GM06990 (cell line): ENCODE results near the gene POLE.
A peak's percentile ranks its signal among the peaks of the same experiment; 100 is the strongest.

Source experiments
- DNase-seq: peaks from one replicate; pipeline ENCODE4 v3.0.0-alpha.2; 2011; ENCODE audit not compliant: insufficient read length; ENCODE audit errors: extremely low read depth
- H3K27me3 ChIP-seq: replicated peaks from 2 replicates; pipeline ENCODE4 v1.6.0; 2011; ENCODE audit warnings: low read length; ENCODE audit not compliant: control insufficient read depth, insufficient read depth
- H3K36me3 ChIP-seq: 2 replicates; pipeline ENCODE4 v1.5.1; 2011; ENCODE audit warnings: low read length; ENCODE audit not compliant: control insufficient read depth, insufficient read depth
- H3K4me3 ChIP-seq: replicated peaks from 2 replicates; pipeline ENCODE4 v1.5.1; 2011; ENCODE audit warnings: low read depth, mild to moderate bottlenecking, control low read depth, low read length
- TF ChIP-seq, protein P1 (sequence below): IDR thresholded peaks from 2 replicates; pipeline ENCODE4 v1.5.1; 2011; ENCODE audit warnings: low read length, control low read depth, mild to moderate bottlenecking, inconsistent platforms; ENCODE audit not compliant: insufficient read depth, poor library complexity, severe bottlenecking

POLE gene

DNA sequence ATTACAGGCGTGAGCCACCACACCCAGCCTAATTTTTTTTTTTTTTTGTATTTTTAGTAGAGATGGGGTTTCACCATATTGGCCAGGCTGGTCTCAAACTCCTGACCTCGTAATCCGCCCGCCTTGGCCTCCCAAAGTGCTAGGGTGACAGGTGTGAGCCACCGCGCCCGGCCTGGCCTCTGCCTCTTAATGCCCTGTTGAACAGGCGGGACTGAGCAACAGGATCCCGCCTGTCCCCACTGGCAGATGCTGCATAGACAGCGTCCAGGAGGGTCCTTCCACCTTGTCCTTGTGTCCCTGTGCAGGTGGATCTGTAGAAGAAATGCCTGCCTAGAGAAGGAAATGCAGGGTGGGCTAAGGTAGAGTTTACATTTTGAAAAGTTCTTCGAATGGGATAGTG, 29.2 kb upstream of the POLE start:
- Histone ChIP-seq H3K36me3 (peaks cover 37% of the 10 kb centered on the region), H3K4me3 (no peak overlapping the region), H3K27me3 (no peaks in the 10 kb centered on the region)
- DNase-seq = no peak
- TF ChIP-seq, protein P1, sequence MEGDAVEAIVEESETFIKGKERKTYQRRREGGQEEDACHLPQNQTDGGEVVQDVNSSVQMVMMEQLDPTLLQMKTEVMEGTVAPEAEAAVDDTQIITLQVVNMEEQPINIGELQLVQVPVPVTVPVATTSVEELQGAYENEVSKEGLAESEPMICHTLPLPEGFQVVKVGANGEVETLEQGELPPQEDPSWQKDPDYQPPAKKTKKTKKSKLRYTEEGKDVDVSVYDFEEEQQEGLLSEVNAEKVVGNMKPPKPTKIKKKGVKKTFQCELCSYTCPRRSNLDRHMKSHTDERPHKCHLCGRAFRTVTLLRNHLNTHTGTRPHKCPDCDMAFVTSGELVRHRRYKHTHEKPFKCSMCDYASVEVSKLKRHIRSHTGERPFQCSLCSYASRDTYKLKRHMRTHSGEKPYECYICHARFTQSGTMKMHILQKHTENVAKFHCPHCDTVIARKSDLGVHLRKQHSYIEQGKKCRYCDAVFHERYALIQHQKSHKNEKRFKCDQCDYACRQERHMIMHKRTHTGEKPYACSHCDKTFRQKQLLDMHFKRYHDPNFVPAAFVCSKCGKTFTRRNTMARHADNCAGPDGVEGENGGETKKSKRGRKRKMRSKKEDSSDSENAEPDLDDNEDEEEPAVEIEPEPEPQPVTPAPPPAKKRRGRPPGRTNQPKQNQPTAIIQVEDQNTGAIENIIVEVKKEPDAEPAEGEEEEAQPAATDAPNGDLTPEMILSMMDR = no peak

DNA sequence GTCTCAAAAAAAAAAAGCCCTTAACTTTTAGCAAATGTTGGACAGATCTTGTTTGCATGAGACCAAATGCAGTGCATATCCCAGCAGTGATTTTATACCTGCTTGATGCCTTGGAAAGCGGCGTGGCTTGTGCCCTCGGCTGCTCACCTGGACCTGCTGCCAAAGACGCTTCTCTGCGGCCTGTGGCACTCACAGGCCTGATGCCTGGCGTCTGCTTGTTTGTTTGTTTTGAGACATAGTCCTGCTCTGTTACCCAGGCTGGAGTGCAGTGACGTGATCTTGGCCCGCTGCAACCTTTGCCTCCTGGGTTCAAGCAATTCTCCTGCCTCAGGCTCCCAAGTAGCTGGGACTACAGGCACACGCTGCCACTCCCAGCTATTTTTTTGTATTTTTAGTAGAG, 28.7 kb upstream of the POLE start:
- TF ChIP-seq, protein P1 = no peak
- Histone ChIP-seq H3K27me3 (no peaks in the 10 kb centered on the region), H3K4me3 (no peak overlapping the region), H3K36me3 (peaks cover 37% of the 10 kb centered on the region)
- DNase-seq = no peak

DNA sequence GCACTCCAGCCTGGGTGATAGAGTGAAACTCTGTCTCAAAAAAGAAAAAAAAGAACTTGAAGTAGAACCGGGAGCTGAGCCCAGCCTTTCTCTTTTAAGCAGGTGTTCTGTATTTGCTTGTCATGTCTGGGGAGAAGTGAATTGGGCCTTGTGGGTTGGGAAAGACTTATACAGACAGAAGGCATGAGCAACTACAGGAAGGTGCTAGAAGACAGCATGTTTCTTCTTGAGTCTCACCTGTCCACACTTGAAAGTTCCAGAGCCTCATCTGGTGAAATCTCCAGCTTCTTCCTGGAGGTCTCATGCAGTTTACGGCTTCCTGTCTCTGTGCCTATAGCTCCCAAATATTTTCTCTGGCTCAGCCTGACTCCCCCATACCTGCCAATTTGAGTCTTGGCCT, 26.0 kb upstream of the POLE start:
- no peak overlapping the region for H3K4me3 ChIP-seq
- no peak for DNase-seq
- TF ChIP-seq, protein P1 = no peak
- peaks cover 20% of the 10 kb centered on the region for H3K36me3 ChIP-seq
- H3K27me3 ChIP-seq = no peaks in the 10 kb centered on the region

DNA sequence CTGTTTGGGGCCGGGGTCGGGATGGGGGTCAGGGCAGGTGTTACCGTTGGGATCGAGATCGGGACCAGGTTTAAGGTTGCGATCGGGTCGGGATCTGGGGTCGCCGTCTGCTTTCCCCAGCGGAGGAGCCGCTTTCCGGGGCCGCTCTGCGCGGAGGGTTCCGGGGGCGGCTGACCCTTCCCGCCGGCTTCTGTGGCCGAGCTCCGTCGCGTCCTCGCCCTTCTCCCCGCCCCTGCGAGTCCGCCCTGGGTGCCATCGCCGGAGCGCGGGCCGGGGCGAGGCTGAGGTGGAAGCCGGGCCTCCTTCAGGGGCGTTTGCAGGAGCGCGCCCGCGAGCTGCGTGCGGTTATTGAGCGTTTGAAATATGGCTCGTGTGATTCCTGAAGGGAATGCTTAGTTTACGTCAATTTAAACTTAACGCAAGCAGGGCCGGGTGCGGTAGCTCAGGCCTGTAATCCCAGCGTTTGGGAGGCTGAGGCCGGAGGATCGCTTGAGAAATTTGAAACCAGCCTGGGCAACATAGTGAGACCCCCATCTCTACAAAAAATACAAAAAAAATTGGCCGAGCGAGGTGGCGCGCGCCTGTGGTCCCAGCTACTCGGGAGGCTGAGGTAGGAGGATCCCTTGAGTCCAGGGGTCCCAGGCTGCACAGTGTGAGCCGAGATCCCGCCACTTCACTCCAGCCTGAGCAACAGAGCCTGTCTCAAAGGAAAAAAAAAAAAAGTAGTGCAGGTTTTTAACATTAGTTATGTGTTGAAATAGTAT, 24.1 kb upstream of the POLE start:
- peak overlapping the region; percentile 97 for H3K4me3 ChIP-seq
- TF ChIP-seq, protein P1 = no peak
- H3K27me3 ChIP-seq = no peaks in the 10 kb centered on the region
- DNase-seq = peak; percentile 61
- H3K36me3 ChIP-seq = peaks cover 10% of the 10 kb centered on the region

DNA sequence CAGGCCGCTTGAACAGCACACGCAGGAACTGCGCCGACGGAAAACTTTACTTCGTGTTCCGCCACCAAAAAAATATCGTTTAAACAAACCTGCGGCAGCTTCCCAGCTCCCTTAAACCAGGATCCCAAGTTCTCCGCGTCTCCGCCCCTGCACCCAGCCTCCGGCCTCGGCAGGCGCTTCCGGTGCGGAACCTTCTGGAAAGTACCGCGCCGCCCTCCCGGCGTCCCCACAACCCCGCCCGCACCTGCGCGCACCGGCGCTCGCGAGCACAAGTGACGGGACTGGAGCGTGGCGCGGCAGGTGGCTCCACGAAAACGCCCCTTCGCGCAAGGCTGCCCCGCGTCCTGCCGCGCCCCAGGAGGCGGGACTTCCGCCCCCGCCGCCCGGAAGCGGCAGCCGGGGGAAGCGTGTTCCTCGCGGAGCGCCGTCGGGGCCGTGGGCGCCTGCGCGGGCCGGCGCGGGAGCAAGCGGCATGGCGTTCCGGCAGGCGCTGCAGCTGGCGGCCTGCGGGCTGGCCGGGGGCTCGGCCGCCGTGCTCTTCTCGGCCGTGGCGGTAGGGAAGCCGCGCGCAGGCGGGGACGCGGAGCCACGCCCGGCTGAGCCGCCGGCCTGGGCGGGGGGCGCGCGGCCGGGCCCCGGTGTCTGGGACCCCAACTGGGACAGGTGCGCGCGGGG, 23.4 kb upstream of the POLE start, which contains the start of gene PGAM5:
Gene PGAM5, plus strand, starts transcription at position 438 of the 675 bp plus-strand sequence. Its CDS starts 35 bp downstream, at position 473.
- Histone ChIP-seq H3K4me3 (peak within 1 kb of the TSS; percentile 97), H3K36me3 (peaks cover 7% of the 10 kb centered on the region), H3K27me3 (no peaks in the 10 kb centered on the region)
- TF ChIP-seq, protein P1 = no peak
- peak; percentile 98 for DNase-seq

DNA sequence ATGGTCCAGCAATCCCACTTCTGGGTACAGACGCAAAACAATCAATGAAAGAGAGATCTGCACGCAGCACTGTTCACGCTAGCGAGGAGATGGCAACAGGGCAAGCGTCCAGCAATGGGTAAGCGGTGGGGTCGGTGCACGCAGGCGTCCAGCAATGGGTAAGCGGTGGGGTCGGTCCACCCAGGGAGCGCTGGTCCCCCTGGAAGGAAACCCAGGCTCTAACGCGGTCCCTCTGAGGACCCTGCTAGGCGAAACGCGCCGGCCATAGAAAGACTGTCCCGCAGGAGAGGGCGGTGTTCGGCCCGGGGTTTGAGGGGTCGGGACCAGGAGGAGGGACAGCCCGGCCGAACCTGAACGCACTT, 22.9 kb upstream of the POLE start:
- peaks cover 7% of the 10 kb centered on the region for H3K36me3 ChIP-seq
- H3K4me3 ChIP-seq = peak overlapping the region; percentile 97
- DNase-seq = no peak
- TF ChIP-seq, protein P1 = no peak
- no peaks in the 10 kb centered on the region for H3K27me3 ChIP-seq
